GM12874 (cell line): Measurements from ENCODE around the gene CHD2.

Experiments used
- CTCF ChIP-seq: IDR thresholded peaks from 2 replicates; pipeline ENCODE4 v1.5.1; 2011; ENCODE audit warnings: low read depth, mild to moderate bottlenecking, control low read depth, low read length, moderate library complexity; ENCODE audit not compliant: insufficient read depth

Gene CHD2

DNA sequence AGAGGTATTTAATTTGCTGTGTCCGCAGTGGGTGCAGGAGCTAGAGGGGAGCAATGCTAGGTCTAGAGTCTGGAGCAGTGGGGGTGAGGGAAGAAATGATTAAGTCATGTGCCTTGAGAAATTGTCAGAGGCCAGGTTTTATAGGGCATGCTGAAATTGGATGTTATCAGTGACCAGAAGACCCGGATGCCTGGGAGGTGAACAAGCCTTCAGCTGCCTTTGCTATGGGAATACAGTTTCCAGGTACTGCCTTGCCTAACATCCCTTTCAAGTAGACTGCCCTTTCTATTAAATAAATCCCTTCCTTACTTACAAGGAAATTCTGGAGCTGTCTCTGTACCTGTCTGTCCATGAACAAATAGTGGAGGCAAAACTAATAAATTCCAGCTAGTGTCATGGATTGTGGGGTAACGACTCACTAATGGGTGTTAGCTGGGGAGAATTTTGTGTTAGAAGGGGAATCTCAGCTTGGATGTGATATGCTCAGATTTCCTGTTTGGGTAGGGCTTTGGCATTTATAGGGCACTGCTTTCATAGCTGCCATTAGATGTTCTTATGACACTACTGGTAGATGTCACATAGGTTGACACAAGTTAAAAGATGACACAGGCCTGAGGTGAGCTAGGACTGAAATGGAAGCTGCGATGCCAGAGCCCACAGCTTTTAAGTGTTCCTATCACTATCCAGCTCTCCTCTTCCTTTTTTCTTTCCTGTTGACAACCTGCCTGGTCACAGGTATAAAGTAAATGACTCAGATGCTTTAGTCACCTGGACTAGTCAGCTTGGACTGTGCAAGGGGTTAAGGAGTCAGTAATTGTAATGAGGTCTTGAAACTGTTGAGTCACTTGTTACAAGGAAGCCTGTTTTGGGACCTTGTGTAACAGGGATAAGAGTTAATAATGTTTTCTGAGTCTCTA is 21.3 kb downstream of the CHD2 start:
- TF ChIP-seq CTCF, result no peak

DNA sequence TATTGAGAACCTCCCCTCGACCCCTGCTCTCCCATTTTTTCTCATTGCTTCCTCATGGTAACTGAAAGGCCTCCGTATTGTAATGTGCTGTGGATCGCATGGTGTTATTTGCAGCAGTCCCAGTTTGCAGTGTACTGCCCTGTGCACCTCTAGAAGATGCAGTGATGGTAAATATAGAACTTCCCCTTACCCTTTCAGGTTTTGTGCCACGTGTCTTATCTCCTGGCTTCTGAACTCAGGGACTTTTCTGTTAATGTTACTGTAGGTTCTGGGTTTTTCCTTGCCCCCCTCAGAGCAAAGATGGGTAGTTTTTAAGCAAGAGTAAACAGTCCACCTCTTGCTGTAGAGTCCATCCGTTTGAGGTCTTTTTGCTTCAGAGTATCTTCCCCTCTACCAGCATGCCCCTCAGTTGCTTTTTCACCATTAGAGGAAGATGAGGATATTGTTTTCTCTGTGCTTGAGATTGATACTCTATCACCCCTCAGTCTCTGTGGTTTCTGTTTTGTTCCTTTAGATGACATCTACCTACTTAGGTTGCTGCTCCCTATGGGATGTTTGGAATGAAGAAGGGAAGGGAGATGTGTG is 22.4 kb downstream of the CHD2 start:
- TF ChIP-seq CTCF, result no peak

- no peak for TF ChIP-seq CTCF
These were observed 24.1 kb downstream of the CHD2 start for GRCh38 chr15:92924216-92924615.

- no peak for TF ChIP-seq CTCF
These were observed 25.3 kb downstream of the CHD2 start for GRCh38 chr15:92925454-92925853.

GRCh38 chr15:92928225-92928750 is 28.2 kb downstream of the CHD2 start:
- TF ChIP-seq CTCF, result no peak

- no peak for TF ChIP-seq CTCF
These were observed 28.9 kb downstream of the CHD2 start for GRCh38 chr15:92929002-92929401.

GRCh38 chr15:92930054-92930621 is 30.0 kb downstream of the CHD2 start:
- no peak for TF ChIP-seq CTCF
